KOPT-K1 (cell line): ENCODE results near the gene TP73.

Source experiments
- H3K27ac ChIP-seq: fragments of 200-600 bp; sonication (generic); 2 replicates; pipeline ENCODE4 v1.5.1; 2016; ENCODE audit warnings: antibody characterized with exemption, mild to moderate bottlenecking, low read depth, low read length; ENCODE audit not compliant: poor library complexity, severe bottlenecking
- H3K36me3 ChIP-seq: fragments of 200-600 bp; sonication (generic); 2 replicates; pipeline ENCODE4 v1.5.1; 2017; ENCODE audit warnings: antibody characterized with exemption, mild to moderate bottlenecking, low read length, moderate library complexity; ENCODE audit not compliant: insufficient read depth
- H3K9me3 ChIP-seq: fragments of 200-600 bp; sonication (generic); 2 replicates; pipeline ENCODE4 v1.5.1; 2017; ENCODE audit warnings: antibody characterized with exemption, low read length, mild to moderate bottlenecking; ENCODE audit not compliant: insufficient read depth, poor library complexity, severe bottlenecking

Gene TP73

DNA sequence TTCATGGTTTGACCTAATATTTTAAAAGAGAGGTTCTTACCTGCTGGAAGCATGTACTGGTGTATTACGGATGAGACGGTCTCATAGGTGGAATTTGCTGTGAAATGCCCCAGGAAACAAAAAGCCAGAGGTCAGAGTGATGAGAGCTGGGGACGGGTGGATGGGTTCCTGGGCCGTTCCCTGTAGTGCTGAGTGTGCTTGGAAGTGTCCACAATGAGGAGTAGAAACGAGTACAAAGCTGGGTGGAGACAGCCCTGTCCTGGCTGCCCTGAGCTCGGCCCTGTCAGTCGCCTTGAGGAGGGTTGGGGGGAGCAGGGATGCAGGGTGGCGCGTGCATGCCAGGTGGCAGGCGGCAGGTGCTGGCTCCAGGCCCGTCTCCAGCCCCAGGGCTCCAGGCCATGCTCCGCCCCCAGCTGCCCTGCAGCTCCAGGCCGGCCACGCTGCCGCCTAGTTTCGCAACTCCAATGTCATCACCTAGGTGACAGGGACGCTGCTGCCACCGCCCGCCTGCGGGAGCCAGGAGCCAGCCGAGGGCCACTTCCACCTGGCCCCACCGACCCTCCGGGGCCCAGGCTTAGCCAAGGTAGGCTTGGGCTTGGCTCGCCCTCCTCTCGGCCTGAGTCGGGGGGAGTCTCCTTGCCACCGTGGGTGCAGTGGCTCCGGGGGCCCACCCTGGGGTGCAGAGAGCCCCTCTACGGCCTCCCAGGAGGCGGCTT is 16.4 kb downstream of the TP73 start:
- no peak overlapping the region for H3K27ac ChIP-seq

DNA sequence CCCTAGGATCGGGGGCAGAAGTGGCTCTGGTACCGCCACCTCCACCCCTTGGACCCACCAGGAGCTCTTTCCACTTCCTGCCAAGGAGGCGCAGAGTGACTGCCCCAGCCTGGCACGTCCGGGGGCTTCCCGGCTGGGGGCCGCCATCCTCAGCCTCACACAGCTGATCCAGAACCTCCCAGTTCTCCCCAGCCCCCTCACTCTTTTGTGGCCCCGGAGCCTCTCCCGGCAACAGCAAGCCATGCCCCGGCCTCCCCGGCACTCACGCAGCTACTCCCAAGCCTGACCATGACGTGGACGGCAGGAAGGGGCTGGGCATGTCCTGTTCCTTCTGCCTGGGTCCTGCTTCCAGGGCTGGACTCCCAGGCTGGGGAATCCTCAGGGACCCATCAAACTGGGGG is 17.1 kb downstream of the TP73 start:
- Histone ChIP-seq H3K27ac (no peak overlapping the region), H3K9me3 (no peaks in the 10 kb centered on the region), H3K36me3 (no peaks in the 10 kb centered on the region)

More for the DNA sequence above, 16.4 kb downstream of the TP73 start:
- H3K36me3 ChIP-seq, result no peaks in the 10 kb centered on the region
- H3K9me3 ChIP-seq, result no peaks in the 10 kb centered on the region

DNA sequence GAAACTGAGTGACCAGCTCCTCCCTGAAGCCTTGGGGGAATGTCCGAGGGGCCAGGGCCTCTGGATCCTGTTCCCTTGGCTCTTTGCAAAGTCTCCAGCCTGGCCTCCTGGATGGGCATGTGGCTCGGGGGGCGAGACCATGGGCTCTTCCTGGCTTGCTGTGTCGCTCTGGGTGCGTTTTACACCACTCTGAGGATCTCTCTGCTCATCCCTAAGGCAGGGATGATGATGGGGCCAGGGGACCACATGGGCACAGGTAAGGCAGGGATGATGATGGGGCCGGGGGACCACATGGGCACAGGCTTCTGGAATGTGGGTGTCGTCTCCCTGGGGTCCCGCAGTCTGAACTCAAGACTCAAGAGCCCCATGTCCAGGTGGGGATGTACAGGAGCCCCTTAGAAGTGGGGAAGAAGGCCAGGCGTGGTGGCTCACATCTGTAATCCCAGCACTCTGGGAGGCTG is 17.7 kb downstream of the TP73 start:
- Histone ChIP-seq H3K27ac (no peak overlapping the region), H3K36me3 (no peaks in the 10 kb centered on the region), H3K9me3 (no peaks in the 10 kb centered on the region)

DNA sequence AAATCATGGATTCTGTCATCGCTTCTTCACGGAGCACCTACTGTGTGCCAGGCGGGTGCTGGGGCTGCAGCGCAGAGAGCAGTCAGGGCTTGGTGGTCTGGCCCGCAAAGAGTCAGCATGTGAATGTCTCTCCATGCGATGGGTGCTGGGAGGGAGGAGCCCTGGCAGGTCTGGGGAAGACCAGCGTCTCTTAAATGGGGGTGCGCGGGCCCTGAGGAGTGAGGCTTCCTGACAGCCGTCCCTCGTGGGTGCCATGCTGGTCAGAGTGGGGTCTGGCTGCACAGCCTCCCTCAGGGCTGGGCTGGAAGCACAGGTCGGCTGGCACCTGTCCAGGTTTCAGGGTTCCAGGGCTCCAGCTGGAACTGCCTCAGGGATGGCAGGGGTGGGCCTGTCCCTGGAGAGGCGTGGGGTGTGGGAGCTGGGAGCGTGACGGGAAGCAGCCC is 18.5 kb downstream of the TP73 start:
- Histone ChIP-seq H3K36me3 (no peaks in the 10 kb centered on the region), H3K9me3 (no peaks in the 10 kb centered on the region), H3K27ac (no peak overlapping the region)

DNA sequence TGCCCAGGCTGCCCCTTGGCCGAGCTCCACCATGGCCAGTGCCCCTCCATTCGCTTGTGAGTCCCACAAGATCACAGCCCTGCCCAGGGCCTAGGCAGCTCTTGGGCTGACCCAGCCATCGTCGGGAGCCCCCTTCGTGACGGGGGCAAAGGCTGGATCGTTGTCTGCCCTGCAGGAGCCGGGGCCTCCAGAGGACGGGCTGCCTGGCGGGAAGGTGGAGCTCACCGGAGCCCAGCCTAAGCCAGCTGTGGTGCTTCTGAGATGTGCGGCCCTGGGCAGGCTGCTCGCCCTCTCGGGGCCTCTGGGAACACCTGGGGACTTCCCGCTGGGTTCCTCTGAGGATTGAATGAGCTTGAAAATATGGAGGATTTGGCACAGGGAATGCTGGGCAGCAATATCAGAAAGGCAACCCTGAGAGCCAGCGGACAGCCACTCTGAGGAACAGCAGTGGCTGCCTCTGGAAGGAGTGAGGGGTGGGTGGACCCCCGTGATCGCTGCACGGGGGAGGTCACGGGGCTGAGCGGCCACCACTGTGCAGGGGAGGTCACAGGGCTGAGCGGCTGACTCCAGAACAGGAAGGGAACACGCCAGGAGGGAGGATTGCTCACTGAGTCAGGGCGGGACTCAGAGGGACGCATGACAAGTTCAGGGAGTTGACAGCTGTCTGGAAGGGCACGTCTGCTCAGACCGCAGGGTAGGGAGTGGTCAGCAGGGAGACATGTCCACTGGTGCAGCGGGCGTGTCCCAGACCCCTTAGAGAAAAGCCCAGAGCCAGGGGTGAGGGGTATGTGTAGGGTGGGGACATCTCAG is 19.3 kb downstream of the TP73 start:
- H3K27ac ChIP-seq, result no peak overlapping the region
- no peaks in the 10 kb centered on the region for H3K36me3 ChIP-seq
- no peaks in the 10 kb centered on the region for H3K9me3 ChIP-seq

DNA sequence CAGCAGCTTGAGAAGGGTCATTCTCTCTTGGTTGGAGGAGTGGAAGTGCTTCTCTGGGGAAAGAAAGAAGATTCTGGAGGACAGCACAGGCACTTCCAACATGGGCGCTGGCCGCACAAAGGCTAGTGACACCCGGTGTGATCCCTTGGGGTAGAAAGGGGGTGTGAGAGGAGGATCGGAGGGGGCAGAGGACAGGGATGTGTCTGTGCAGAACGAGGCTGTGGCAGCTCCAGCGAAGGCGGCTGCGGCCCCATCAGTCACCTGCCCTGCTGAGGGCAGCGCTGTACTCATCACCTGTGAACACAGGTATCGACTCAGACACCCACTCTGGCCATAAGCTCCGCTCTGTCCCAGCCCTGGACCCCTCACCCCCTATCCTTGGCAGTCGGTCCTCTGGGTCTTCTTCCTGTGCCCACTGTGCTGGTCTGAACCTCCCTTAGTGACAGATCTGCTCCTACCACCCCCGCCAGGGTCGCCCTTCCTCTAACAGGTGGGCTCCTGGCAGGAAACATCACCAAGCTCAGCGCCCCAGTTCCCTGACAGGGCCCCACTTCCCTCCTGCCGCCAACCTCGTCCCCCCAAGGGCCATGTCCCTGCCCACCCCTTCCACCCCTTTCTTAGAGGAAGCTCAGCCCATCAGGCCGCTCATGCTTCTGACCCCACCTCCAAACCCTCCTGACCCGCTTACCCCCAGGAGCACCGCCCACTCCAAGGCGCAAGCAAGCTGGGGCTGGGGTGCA is 20.1 kb downstream of the TP73 start:
- no peaks in the 10 kb centered on the region for H3K36me3 ChIP-seq
- H3K9me3 ChIP-seq, result no peaks in the 10 kb centered on the region
- H3K27ac ChIP-seq, result no peak overlapping the region

DNA sequence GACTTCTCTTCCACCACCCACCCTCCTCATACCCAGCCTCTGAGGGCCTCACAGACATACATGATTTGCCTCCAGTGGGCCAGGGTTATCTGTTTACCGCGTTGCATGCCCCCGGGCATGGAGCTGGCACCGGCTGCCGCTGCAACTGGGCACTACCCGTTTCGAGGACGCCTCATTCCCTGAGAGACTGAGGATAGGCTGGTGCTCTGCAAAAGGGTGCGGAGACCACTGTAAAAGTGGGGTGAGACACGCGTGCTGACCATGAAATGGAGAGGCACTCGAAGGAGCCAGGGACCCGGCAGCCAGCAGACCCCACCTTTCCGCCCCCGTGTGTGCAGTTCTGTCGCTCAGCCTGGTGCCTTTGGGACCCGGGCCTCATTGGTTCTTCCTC is 20.6 kb downstream of the TP73 start:
- Histone ChIP-seq H3K36me3 (no peaks in the 10 kb centered on the region), H3K27ac (no peak overlapping the region), H3K9me3 (no peaks in the 10 kb centered on the region)

DNA sequence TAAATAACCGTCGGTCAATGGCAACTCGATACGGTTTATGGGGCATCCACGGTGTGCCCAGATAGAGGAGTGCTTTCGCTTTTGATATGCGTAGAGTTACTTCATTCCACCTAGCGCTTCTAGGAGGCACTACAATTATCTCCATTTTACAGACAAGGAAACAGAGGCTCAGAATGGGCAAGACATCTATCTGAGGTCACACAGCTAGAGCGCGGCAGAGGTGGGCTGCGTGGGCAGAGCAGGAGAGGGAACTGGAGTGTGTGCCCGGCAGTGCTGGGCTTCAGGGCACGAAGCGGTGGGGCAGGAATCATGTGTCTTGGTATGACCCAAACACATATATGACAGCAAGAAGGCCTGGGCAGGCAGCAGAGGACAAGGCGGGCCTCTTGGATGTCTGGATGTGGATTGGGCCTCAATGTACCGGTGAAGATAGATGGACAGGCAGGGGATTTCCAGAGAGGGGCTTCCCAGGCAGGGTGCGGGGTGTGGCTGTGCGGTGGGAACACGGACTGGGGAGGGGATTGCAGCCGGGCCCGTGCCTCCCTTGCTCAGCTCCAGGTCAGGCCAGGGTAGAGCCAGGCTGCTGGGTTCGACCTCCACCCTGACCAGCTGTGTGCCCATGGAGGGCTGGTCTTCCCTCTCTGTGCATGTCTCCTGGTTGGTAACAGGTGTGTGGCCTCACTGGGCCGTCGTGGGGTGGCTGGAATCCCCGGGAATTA is 21.2 kb downstream of the TP73 start:
- H3K9me3 ChIP-seq, result no peaks in the 10 kb centered on the region
- H3K27ac ChIP-seq, result no peak overlapping the region
- no peaks in the 10 kb centered on the region for H3K36me3 ChIP-seq

DNA sequence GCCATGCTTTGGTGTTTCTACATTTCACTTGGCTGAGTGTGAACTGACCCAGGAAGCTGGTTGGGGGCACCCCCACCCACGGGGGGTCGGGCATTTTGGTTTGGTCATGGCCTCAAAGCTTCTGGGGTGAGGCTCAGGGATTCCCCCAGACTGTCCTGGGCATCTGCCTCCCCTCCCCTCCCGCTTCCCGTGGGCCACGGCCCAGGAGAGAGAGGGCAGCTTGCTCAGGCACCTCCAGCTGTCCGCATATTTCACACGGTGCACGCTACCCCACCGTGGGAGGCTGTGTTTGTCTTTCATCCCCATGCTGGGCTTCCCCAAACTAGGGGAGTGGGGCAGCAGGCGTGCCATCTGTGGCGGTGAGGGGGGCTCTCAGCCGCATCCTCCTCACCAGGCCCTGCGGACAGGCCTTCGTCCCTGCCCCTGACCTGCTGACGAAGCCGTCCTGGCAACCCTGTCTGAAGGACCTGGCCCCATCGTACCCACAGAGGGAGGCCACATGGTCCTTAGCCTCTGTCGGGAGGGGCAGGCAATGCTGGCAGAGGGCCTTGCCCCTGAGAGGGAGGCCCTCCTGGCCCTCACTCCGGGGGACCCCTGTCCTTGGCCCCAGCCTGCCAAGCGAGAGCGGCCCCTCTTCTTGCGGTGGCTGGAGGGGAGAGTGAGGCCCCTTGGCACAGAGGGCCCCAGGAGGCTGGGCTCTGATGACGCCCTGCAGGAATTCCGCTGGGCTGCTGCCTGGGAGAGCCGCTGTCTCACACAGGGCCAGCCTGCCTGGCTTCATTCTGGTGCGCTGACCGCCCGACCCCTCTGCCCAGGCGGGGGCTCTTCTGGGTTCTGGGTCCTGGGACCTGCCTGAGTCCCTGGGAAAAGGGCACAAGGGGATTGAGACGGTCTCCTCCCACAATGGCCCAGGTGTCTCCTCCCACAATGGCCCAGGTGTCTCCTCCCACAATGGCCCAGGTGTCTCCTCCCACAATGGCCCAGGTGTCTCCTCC is 22.1 kb downstream of the TP73 start:
- Histone ChIP-seq H3K36me3 (no peaks in the 10 kb centered on the region), H3K9me3 (no peaks in the 10 kb centered on the region), H3K27ac (no peak overlapping the region)

DNA sequence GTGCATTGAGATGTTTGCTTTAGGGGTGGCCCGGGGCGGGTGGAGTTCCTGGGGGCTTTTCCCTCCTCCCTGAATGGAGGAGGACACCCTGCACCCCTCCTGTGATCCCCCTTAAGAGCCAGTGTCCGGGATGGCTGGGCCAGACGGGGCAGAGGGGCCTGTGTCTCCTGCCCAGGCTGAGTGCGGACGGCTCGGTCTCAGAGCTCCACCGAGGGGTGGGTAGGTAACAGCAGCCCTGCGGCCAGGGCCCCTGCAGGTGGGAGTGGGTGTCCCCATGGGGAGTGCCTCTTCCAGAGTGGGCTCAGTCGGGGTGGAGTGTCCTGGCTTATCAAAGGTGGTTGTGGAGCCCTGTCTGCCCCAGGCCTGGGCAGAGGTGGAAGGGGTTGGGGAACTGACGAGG is 23.1 kb downstream of the TP73 start:
- H3K9me3 ChIP-seq, result no peaks in the 10 kb centered on the region
- no peak overlapping the region for H3K27ac ChIP-seq
- no peaks in the 10 kb centered on the region for H3K36me3 ChIP-seq

DNA sequence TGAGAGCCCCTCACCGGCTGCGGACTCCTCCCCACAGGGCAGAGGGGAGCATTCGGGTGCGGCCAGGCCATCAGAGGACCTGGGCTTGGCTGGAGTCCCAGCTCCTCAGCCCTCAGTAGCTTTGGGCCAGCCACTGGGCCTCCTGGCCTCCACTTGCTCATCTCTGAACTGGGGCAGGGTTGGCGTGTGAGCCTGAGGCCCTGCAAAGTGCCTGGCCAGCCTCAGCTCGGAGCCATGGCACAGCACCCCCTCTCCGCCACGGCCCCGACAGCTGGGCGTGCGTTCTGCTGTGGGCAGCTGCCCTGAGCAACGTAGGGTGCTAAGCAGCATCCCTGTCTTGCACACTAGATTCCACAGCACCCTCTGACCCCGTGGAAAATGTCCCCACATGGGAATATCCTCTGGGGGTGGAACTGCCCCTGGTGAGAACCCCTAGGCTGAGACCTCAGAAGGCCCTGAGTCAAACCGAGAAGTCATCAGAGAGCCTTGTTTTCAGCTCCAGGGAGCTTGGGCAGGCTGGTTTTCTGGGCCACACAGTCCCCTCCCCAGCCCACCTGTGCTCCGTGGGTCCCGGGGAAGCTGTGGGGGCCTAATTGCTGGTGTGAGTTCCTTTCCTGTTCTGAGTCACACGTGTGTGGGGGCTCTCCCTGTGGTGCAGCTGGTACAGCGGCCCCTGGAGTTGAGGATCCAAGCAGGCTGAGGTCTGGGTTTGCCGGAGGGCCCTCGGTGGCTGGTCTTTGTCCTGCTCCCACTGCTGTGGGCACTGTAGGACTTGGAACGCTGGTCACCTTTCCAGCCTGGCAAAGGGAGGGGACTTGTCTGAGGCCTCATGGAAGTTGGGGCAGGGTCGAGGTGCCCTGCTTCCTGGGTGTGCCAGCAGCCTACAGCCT is 24.5 kb downstream of the TP73 start:
- Histone ChIP-seq H3K9me3 (no peaks in the 10 kb centered on the region), H3K36me3 (no peaks in the 10 kb centered on the region), H3K27ac (no peak overlapping the region)

DNA sequence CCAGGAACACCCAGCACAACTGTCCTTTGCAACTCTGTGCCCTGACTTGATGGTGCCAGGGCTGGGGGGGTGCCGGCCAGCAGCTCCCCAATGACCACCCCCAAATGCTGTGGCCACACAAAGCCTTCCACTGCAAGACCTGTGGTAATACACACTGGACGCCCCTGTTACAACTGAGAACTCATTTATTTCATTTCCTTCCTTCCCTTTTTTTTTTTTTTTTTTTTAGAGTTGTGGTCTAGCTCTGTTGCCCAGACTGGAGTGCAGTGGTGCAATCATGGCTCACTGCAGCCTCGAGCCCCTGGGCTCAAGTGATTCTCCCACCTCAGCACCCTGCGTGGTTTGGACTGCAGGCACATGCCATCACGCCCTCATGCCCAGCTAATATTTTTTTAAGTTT is 25.2 kb downstream of the TP73 start:
- Histone ChIP-seq H3K36me3 (no peaks in the 10 kb centered on the region), H3K9me3 (no peaks in the 10 kb centered on the region), H3K27ac (no peak overlapping the region)
